GM21576 (cell line): ENCODE results near the gene POMZP3.
"Not testable (repeated sequence)": the region's sequence is repeated elsewhere in the genome, so short reads cannot be mapped to it uniquely, and the experiment has no call there.

Experiments used
- ATAC-seq: cut with Tn5 transposase; IDR thresholded peaks from one replicate; pipeline ENCODE4 v1.9.1; 2021; ENCODE audit warnings: mild to moderate bottlenecking, moderate library complexity; ENCODE audit not compliant: unreplicated experiment

Gene POMZP3

DNA sequence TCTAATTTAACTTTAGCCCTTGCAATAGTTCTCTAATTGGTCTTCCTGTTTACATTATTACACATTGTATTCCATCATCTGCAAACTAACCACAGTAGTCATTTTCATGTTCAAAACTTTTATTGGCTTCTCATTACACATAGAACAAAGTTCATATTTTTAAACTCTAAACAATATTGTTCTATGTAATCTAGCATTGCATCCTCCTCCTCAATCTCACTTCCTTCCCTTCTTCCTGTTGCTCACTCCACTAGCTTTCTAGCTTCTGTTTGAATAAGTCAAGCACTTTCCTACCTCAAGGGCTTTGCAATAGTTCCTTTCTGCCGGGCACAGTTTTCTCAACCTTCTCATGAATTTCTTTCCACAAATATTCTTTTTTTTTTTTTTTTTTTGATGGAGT is 38.5 kb downstream of the POMZP3 start:
- ATAC-seq: not testable (repeated sequence)

DNA sequence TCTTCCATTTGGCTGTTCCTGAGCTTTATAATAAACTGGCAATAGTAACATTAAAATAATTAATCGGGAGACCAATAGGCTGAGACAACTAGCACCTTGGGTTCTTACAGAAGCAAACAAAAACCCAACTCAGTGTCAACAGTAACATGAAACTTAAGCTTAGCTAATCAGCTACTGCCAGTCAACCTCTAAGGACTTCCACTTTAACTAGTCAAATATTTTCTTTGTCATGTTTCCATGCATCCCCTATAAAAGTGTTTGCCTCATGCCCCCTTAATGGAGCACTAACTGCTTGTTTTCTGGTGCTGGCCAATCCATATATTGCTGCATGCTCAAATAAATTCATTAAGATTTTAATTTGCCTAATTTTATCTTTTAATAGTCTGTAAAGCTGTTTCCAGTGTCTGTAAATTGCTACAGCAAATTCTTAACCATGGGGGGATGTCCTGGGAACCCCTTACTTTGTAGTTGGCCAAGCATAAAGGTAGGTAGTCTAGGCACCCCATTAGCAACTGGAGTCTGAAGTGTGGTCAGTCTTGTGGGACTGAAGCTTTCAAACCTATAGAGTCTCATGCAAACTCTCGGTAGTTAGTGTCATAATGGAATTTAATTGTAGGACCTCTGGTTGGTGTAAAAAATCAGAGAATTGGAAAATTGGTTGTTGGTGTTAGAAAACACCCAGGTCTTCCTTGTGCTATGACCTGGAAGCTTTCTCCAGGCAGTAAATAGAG is 40.3 kb downstream of the POMZP3 start:
- ATAC-seq: not testable (repeated sequence)

GRCh38 chr7:76583636-76584281 is 43.3 kb downstream of the POMZP3 start:
- not testable (repeated sequence) for ATAC-seq

GRCh38 chr7:76582848-76583631 is 44.0 kb downstream of the POMZP3 start:
- not testable (repeated sequence) for ATAC-seq

GRCh38 chr7:76575919-76576655 is 51.0 kb downstream of the POMZP3 start:
- not testable (repeated sequence) for ATAC-seq

- not testable (repeated sequence) for ATAC-seq
Measured at GRCh38 chr7:76575431-76575830, 51.6 kb downstream of the POMZP3 start.

GRCh38 chr7:76572296-76572695 is 54.8 kb downstream of the POMZP3 start:
- ATAC-seq: not testable (repeated sequence)

DNA sequence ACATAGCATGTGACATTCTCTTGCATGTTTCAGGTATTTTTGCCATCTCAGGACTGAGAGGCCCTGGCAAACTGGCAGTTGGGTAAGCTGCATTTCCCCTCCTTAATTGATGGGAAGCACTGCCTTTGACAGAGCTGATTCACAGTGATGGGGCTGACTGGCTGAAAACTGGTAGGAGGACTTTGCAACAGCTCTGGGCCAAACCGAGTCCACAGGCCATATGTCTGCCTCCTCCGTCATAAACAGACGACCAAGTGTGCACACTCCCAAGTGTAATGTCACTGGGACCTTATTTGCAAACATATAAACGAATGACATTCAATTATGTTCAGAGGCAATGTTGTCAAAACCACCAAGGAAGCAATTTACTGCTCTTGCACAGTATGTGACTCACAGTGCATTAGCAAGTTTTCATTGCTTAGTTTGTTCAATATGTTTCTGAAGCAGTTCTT is 56.7 kb downstream of the POMZP3 start:
- not testable (repeated sequence) for ATAC-seq

- not testable (repeated sequence) for ATAC-seq
Measured at GRCh38 chr7:76568742-76569141, 58.3 kb downstream of the POMZP3 start.

DNA sequence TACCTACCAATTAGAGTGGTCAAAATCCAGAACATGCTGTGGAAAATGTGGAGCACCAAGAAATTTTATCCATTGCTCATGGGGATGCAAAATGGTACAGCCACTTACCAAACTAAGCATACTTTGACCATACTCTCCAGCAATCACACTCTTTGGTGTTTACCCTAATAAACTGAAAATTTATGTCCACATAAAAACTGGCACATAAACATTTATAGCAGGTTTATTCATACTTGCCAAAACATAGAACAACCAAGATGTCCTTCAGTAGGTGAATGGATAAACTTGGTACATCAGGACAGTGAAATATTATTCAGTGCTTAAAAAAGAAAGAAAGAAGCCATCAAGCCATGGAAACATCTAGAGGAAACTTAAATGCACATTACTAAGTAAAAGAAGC is 59.3 kb downstream of the POMZP3 start:
- not testable (repeated sequence) for ATAC-seq

GRCh38 chr7:76567311-76567710 is 59.8 kb downstream of the POMZP3 start:
- ATAC-seq: not testable (repeated sequence)

- not testable (repeated sequence) for ATAC-seq
Measured at GRCh38 chr7:76565001-76565400, 62.1 kb downstream of the POMZP3 start.

- ATAC-seq: not testable (repeated sequence)
Measured at GRCh38 chr7:76561342-76561741, 65.7 kb downstream of the POMZP3 start.

DNA sequence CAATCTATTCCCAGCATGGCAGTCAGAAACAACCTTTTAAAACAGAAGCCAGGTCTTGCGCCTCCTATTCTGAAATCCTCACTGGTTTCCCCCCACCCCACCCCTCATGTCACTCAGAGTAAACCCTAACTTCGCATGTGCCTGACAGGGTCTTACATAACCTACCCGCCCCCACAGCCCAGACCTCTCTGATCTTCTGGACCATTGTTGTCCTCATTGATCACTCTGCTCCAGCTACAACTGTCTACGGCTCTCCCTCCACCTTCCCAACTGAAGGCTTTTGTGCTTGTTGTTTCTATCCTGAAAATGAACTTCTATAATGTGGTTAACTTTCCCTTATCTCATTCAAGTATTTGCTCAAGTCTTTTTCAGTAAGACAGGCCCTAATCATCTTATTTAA is 66.9 kb downstream of the POMZP3 start:
- not testable (repeated sequence) for ATAC-seq
